Hepatocyte (in vitro differentiated cells): ENCODE data around the gene USP3.

Experiments used
- EZH2 ChIP-seq: fragments of 200-600 bp; sonication (generic); IDR thresholded peaks from 2 replicates; pipeline ENCODE4 v1.6.1; 2016; ENCODE audit warnings: antibody characterized with exemption, mild to moderate bottlenecking, borderline replicate concordance
- EZH2phosphoT487 ChIP-seq: fragments of 200-600 bp; sonication (generic); IDR thresholded peaks from one replicate; pipeline ENCODE4 v1.6.1; 2018; ENCODE audit warnings: antibody characterized with exemption, mild to moderate bottlenecking, low read depth, moderate library complexity; ENCODE audit not compliant: unreplicated experiment, severe bottlenecking
- TF ChIP-seq, protein P1 (sequence below): fragments of 200-600 bp; sonication (generic); IDR thresholded peaks from 2 replicates; pipeline ENCODE4 v1.5.1; 2016; ENCODE audit warnings: antibody characterized with exemption, mild to moderate bottlenecking; ENCODE audit not compliant: poor library complexity

DNA sequence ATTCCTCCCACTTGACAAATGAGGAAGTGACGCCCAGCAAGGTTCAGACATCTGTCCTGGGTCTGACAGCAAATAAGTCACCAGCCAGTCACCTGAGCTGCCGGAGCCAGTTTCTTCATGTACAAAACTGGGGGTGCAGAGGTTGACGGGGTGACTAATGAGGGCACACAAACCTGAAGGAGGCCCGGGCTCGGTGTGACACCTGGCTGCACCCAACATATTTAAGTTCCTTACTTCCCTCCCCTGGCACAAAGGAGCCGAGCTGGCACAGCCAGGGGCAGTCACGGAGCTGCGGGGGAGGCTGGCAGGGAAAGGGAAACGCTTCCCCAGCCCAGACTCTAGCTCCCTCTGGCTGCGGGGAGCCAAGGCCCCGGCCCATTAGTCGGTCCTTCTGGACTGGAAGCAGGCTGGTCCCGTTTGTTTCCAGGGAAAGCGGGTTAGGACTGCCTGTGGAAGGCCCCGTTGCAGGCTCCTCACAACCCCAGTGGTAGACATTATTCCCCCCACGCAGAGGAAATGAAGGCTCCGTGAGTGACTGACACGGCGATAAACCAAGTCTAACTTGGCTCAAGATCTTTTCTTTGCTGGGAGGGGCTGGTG, 95.1 kb downstream of the USP3 start:
- TF ChIP-seq, protein P1, sequence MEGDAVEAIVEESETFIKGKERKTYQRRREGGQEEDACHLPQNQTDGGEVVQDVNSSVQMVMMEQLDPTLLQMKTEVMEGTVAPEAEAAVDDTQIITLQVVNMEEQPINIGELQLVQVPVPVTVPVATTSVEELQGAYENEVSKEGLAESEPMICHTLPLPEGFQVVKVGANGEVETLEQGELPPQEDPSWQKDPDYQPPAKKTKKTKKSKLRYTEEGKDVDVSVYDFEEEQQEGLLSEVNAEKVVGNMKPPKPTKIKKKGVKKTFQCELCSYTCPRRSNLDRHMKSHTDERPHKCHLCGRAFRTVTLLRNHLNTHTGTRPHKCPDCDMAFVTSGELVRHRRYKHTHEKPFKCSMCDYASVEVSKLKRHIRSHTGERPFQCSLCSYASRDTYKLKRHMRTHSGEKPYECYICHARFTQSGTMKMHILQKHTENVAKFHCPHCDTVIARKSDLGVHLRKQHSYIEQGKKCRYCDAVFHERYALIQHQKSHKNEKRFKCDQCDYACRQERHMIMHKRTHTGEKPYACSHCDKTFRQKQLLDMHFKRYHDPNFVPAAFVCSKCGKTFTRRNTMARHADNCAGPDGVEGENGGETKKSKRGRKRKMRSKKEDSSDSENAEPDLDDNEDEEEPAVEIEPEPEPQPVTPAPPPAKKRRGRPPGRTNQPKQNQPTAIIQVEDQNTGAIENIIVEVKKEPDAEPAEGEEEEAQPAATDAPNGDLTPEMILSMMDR: peak; percentile 34
- TF ChIP-seq EZH2 (no peak), EZH2phosphoT487 (no peak)
